IPS-18c (cell line): ENCODE data around the gene GRM4.
"Not testable (repeated sequence)": the region's sequence is repeated elsewhere in the genome, so short reads cannot be mapped to it uniquely, and the experiment has no call there.

Source experiments
- H3K4me3 ChIP-seq: 2 replicates; pipeline ENCODE4 v1.7.0; 2013; ENCODE audit warnings: low read depth, mild to moderate bottlenecking, low read length, moderate library complexity; ENCODE audit not compliant: insufficient read depth
- H3K9me3 ChIP-seq: one replicate; pipeline ENCODE4 v1.6.1; 2013; ENCODE audit warnings: mild to moderate bottlenecking, low read length, moderate library complexity; ENCODE audit not compliant: control insufficient read depth, insufficient read depth

Gene GRM4

GRCh38 chr6:34050691-34051090 lies 95.2 kb downstream of the GRM4 start:
- Histone ChIP-seq H3K9me3 (no peaks in the 10 kb centered on the region), H3K4me3 (no peak overlapping the region)

- no peaks in the 10 kb centered on the region for H3K9me3 ChIP-seq
- H3K4me3 ChIP-seq = no peak overlapping the region
Observed at GRCh38 chr6:34049395-34050342, 96.2 kb downstream of the GRM4 start.

- Histone ChIP-seq H3K9me3 (no peaks in the 10 kb centered on the region), H3K4me3 (no peak overlapping the region)
Observed at GRCh38 chr6:34047913-34048867, 97.7 kb downstream of the GRM4 start.

GRCh38 chr6:34046617-34047016 lies 99.3 kb downstream of the GRM4 start:
- Histone ChIP-seq H3K9me3 (no peaks in the 10 kb centered on the region), H3K4me3 (no peak overlapping the region)

GRCh38 chr6:34045771-34046170 lies 100.1 kb downstream of the GRM4 start:
- Histone ChIP-seq H3K4me3 (no peak overlapping the region), H3K9me3 (no peaks in the 10 kb centered on the region)

GRCh38 chr6:34044945-34045595 lies 100.8 kb downstream of the GRM4 start:
- no peaks in the 10 kb centered on the region for H3K9me3 ChIP-seq
- no peak overlapping the region for H3K4me3 ChIP-seq

- Histone ChIP-seq H3K9me3 (no peaks in the 10 kb centered on the region), H3K4me3 (no peak overlapping the region)
Observed at GRCh38 chr6:34043359-34043758, 102.5 kb downstream of the GRM4 start.

GRCh38 chr6:34041998-34042397 lies 103.9 kb downstream of the GRM4 start:
- not testable (repeated sequence) for H3K4me3 ChIP-seq, H3K9me3 ChIP-seq

GRCh38 chr6:34041385-34041784 lies 104.5 kb downstream of the GRM4 start:
- Histone ChIP-seq H3K4me3 (no peak overlapping the region), H3K9me3 (no peaks in the 10 kb centered on the region)

- no peak overlapping the region for H3K4me3 ChIP-seq
- H3K9me3 ChIP-seq = no peaks in the 10 kb centered on the region
Observed at GRCh38 chr6:34039943-34040342, 105.9 kb downstream of the GRM4 start.

GRCh38 chr6:34037151-34037550 lies 108.7 kb downstream of the GRM4 start:
- no peaks in the 10 kb centered on the region for H3K9me3 ChIP-seq
- no peak overlapping the region for H3K4me3 ChIP-seq

GRCh38 chr6:34036357-34037069 lies 109.4 kb downstream of the GRM4 start:
- Histone ChIP-seq H3K4me3 (no peak overlapping the region), H3K9me3 (no peaks in the 10 kb centered on the region)

GRCh38 chr6:34035704-34036356 lies 110.1 kb downstream of the GRM4 start:
- H3K9me3 ChIP-seq = no peaks in the 10 kb centered on the region

GRCh38 chr6:34035161-34035560 lies 110.7 kb downstream of the GRM4 start:
- H3K9me3 ChIP-seq = no peaks in the 10 kb centered on the region

More at GRCh38 chr6:34035704-34036356, 110.1 kb downstream of the GRM4 start:
- no peak overlapping the region for H3K4me3 ChIP-seq

GRCh38 chr6:34032856-34033255 lies 113.0 kb downstream of the GRM4 start:
- H3K4me3 ChIP-seq = no peak overlapping the region
- no peaks in the 10 kb centered on the region for H3K9me3 ChIP-seq

More at GRCh38 chr6:34035161-34035560, 110.7 kb downstream of the GRM4 start:
- H3K4me3 ChIP-seq = no peak overlapping the region

GRCh38 chr6:34031625-34032383 lies 114.1 kb downstream of the GRM4 start:
- Histone ChIP-seq H3K9me3 (no peaks in the 10 kb centered on the region), H3K4me3 (no peak overlapping the region)
